HG02970 (cell line): ENCODE data around the gene OTOGL.
"Not testable (repeated sequence)": the region's sequence is repeated elsewhere in the genome, so short reads cannot be mapped to it uniquely, and the experiment has no call there.

Experiments used
- ATAC-seq: cut with Tn5 transposase; IDR thresholded peaks from one replicate; pipeline ENCODE4 v1.9.1; 2021; ENCODE audit warnings: mild to moderate bottlenecking, moderate library complexity, moderate number of reproducible peaks; ENCODE audit not compliant: unreplicated experiment, low FRiP score

The OTOGL gene, protein sequence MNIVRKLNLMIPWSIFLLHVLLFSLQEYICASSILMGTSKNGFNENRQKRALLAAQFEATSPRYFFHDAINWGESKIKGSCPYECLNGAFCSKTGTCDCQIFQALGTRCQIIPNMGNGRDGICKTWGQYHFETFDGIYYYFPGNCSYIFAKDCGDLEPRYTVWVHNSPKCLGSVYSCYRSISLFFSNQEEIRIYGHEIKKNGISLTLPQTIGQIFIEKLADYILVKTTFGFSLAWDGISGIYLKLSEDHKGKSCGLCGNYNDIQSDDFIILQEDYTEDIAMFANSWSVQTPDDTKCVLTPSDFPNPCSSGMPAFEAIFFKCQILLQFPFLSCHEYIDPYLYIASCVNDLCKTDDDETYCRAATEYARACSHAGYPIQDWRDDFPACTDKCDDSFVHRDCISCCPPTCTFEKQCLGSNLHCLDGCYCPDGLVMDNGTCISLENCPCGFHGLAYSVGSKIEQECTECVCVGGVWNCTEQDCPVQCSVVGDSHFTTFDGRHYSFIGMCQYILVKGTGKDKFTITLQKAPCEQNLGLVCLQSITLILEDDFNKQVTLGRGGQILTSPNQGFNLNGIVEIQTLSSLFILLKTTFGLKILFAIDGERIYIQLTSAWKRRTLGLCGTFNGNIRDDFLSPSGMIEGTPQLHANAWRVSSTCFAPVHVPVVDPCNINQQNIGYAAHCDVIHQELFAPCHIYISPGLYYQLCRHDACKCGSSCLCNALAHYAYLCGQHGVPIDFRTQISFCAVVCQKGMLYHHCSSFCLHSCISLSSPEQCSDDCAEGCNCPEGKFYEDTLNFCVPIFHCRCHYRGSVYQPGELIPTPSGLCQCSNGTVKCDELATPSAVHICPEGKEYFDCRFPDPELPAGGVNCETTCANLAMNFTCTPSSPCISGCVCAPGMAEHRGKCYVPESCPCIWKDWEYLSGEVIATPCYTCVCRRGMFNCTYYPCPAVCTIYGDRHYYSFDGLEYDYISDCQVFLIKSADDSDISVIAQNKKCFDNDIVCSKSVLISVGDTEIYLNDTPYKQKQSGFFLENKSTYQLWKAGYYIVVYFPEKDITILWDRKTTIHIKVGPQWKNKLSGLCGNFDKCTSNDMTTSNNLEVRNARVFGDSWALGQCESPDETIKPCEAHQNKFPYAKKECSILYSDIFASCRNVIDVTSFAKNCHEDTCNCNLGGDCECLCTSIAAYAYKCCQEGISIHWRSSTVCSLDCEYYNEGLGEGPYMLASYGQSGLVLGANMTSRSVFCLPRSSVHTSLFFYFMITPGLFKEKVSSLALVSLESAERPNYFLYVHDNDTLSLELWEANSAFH (N-terminal part only)

DNA sequence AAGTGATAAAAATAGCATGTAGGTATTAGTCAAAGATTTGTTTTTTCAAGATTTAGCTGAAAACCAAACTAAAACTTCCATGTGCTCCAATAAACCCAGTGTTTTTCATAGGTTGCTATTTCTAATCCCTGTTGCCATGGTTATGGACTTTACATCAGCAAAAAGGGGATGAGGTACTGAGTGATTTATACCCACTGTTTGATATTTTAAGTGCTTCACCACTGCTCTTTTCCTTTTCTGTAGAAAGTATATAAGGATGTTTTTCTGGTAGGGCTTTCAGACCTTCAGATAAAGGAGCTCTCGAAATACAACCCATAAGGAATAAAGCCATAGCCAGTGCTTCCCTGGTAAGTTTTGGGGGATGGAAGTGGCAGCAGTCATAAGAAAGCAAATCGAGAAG, at the start of gene OTOGL:
TSS of gene OTOGL (plus strand) at position 279 of the 400 bp plus-strand sequence. CDS start 109,895 bp downstream, outside the sequence.
- ATAC-seq = no peak

DNA sequence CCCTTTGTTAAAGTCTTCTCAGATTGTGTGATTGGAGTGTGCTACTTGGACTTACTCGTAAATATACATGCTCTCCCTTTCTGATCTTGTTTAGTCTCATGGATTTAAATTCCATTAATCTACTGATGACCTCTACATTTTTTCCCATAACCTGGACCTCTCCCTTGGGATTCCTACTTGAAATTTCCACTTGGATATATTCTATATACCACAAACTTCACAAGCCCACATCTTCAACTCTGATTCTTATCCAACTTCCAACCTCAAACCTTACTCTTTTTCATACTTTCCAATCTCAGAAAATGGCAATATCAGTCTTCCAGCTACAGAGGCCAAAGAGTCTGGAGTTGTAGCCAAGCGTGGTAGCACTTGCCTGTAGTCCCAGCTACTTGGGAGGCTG, 49.1 kb upstream of the OTOGL start:
- no peak for ATAC-seq

DNA sequence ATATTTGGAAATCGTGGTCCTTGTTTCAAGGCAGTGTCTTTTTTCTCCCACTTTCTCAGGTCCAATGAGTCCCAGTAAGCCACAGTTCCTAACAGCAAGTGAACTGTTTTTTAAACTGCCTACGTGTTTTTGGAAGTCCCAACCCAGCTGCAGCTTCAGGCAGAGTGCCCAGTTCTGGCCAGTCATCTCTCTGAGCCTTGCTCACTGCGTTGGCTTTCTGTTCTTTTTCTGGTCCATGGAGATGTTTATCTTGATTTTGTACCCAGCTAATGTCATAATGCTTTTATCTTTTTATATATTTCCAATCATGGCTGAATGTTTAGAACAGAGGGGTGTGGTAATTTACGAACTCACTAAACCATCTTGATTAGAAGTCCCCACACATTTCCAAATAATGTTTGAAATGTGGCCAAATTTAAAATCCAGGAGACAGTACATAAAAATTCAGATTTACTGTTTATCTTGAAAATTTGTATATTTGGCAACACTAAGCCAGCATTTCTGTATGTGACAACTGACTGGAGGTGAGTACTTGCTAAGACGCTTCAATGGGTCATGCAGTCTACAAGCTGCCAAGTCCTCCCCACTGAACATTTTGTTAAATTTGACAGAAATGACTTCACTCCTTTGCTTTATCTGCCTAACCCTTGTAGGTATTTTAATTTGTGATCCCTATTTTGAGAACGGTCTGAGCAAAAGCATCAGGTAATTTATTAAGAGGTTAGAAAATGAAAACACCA, 46.1 kb upstream of the OTOGL start:
- ATAC-seq = no peak

DNA sequence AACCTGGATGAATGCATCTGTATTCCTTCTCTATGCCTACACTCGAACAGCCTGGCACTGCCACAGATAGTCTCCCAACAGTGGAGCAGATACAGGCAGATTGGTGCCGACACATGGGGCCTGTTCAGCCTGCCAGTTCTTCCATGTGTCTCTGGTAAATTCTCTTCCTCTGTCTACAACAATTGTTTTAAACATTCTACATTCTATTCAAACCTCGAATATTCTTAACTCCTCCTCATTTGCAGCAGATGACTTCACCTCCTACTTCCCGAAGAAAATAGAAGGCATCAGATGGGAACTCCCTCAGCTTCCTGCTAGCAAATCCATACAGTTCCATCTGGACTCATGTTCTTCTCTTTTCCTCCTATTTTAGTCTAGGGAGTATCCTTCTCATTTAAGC, 43.1 kb upstream of the OTOGL start:
- no peak for ATAC-seq

DNA sequence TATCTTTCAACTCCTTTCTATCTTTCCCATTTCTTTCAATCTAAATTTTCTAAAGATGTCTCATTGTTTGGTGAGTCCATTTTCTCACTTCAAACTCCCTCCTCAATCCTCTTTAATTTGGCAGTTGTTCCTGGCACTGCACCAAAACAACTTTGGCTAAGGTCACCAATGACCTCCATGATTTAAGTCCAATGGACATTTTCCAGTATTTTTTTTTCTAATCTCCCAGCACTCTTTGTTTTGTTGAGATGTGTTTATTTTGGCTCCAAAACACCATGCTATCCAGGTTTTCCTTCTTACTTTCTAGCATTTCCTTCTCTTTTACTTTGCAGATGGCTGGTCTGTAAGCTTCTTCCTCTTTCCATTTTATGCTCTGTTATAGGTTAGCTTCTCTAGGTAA, 42.5 kb upstream of the OTOGL start:
- ATAC-seq = no peak

DNA sequence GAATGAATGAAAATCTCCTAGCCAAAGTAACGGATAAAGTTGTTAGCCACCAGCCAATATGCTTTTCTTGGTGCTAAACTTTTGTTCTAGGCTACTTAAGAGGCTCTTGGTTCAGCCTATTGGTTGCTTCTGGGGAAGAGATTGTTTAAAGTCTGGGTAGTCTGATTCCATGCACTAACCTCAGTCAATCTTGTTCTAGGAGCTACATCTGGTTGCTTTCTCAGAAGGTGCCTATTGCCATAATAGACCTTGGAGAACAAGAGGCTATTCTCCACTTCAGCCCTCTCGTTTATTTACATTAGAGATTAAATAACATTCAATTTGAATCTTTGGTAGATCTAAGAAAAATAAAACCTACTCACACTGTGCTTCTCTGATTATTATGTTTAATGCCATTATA, 40.8 kb upstream of the OTOGL start:
- no peak for ATAC-seq

DNA sequence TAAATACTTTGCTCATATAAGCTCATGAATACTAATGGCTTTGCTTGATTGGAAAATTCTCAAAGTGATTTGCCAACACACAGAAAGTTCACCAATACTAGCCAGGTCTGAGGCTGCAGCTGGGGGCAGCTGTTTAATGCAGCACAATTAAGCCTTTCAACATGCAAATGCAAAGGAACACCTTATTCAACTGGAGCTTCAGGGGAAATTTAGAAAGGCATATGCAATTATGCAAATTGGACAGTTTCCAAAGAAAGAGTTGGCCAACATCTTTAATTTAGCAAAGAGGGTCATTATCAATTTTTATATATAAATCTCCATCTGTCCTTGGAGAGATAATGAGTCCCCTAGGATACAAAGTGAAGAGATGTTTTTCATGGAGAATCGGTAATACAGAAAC, 40.2 kb upstream of the OTOGL start:
- no peak for ATAC-seq

DNA sequence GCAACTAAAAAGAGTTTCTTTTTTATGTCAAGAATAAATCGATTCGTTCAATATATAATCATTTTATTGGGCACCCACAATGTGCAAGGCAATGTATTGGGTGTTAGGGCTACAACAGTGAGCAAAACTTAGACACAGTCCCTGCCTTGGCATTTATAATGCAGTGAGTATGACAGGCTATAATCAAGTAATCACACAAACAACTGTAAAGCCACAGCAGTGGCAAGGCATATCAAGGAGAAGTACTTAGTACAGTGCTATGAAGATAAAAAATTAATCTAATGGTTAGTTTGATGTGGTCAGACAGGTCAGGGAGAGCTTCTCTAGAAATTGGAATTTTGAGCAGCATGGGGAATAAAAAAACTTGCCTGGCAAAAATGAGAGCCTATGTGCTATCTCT, 39.5 kb upstream of the OTOGL start:
- ATAC-seq = no peak

DNA sequence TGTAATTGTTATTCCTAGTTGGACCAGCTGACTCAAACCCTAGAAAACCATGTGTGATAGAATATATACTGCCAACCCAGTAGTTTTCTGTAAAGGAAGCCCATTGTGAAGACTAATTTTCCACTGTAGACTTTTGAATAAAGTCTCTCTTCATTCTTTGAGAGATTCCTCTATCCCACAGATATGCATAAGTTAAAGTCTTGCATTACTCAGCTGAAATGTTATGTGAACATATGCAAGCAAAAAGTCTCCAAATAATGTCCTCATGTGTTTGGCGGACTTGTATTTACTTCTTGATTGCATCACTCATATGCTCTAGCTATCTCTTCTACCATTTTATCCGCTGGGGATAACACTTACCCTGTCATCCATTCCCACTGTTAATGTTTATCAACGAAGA, 35.1 kb upstream of the OTOGL start:
- ATAC-seq = no peak

DNA sequence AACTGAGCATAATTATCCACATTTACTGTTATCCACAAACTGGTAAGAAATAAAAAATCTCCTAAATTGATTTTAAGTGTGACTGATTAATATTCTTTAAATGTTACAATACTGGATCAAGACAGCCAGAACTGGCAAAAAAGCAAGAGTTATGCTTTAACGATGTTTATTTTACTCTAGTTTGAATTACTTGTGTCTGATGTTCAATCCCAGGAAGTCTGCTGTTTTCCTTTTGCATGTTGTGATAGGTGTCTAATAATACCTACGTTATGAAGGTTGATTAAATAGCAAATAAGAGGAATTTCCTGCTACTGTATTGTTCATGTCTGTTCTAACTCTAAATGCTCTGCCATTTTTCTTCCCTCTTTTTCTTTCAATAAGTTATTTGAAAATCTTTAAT, 34.4 kb upstream of the OTOGL start:
- no peak for ATAC-seq

DNA sequence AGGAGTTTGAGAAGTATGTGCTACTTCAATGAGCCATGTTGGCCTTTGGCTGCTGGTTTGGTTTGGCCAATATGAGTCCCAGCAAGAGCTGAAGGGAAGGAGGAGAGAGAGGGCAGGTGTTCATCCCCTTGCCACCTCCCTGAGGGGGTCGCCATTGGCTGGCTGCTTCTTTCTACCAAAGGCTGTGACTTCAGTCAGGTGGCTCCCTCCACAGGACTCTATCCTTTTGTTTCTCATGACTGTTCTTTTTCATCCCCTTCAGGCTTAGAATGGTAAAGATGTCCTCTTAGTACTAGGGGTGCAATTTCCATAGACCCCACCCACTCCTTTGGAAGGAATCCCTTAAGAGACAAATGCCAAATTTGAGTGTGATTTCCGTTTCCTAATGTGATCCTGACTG, 31.2 kb upstream of the OTOGL start:
- no peak for ATAC-seq

DNA sequence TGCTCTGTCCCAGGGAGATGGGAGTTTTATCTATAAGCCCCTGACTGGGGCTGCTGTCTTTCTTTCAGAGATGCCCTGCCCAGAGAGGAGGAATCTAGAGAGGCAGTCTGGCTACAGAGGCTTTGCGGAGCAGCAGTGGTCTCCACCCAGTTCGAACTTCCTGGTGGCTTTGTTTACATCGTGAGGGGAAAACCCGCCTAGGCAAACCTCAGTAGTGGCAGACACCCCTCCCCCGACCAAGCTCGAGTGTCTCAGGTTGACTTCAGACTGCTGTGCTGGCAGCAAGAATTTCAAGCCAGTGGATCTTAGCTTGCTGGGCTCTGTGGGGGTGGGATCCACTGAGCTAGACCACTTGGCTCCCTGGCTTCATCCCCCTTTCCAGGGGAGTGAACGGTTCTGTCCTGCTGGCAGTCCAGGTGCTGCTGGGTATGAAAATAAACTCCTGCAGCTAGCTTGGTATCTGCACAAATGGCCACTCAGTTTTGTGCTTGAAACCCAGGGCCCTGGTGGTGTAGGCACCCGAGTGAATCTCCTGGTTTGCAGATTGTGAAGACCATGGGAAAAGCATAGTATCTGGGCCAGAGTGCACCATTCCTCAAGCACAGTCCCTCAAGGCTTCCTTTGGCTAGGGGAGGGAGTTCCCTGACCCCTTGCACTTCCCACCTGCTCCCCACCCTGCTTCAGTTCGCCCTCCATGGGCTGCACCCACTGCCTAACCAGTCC, 15.3 kb upstream of the OTOGL start:
- not testable (repeated sequence) for ATAC-seq

DNA sequence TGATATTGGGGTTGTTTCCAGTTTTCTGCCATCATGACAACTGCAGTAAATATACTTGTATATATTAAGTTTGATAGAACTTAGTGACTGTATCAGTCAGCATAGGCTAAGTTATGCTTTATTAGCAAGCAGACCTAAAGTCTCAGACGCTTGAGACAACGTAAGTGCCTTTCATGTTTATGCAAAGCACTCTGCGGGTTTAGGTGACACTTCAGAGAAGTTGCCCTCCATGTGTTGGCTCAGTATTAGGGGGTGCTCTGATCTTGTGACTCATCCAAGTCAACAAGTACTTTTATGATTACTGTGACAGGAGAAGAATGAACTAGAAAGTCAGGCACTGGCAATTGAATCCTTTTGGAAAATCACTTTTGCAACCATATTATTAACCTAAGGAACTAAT, 13.3 kb upstream of the OTOGL start:
- ATAC-seq = no peak

DNA sequence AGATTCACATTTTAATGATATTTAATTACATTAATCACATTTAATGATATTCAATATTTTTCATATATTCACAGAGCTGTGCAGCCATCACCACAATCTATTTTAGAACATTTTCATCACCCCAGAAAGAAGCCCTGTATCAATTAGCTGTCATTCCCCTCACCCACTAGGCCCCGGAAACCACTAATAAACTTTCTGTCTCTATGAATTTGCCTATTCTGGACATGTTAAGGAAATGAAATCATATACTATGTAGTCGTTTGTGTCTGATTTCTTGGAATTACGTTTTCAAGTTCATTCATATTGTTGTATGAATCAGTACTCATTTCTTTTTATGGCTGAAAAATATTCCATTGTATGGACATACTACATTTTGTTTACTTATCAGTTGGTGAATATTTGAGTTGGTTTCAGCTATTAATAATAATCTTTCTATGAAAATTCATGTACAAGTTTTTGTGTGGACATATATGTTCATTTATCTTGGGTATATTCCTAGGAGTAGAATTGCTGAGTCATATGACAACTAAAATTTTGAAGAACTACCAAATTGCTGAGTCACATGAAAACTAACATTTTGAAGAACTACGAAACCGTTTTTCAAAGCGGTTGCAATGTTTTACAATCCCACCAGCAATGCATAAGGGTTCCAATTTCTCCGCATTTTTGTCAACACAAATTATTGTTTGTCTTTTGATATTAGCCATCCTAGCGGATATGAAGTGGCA, 11.7 kb upstream of the OTOGL start:
- ATAC-seq = no peak

DNA sequence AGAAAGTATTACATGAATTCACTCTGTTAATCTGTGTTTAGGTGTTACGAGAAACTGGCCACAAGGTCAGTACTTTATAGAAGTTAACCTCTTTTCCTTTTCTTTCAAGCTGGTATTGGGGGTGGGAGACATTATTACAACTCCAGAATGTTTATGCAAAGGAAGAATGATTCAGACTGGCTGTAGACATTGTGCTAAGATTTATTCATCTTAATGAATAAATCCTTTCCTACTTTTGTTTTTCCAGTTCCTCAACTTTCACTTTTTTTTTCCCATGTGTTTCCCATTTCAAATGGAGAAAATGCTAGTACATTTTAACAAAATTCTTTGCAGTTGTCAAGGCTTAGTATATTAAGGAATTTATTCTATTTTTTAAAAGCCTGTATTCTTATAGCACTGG, 1.3 kb downstream of the OTOGL start:
- ATAC-seq = no peak

DNA sequence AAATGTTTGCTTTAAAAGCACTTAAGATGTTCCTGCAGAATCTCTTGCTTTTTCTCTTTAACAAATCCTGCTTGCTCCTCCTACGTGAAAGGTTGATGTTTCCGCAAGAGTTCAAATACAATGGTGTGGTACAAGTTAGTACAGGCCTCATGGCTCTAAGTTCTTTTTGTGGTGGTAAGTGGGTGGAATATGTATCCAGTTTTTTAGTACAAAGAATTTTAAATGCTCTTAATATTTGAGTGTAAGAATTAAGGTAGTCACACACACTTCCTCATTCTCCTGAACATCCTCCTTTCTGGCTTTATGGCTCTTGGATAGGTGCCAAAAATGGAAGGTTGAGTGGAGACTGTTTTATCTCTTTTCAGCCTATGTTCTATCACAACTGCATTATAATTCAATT, 1.8 kb downstream of the OTOGL start:
- no peak for ATAC-seq

DNA sequence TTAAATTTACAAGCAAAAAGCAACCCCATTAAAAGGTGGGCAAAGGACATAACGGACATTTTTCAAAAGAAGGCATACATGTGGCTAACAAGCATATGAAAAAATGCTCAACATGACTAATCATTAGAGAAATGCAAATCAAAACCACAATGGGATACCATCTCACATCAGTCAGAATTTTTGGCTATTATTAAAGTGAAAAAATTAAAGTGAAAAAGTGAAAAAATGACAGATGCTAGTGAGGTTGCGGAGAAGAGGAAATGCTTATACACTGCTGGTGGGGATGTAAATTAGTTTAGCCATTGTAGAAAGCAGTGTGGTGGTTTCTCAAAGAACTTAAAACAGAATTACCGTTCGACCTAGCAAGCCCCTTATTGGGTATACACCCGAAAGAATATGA, 7.9 kb downstream of the OTOGL start:
- ATAC-seq = no peak

DNA sequence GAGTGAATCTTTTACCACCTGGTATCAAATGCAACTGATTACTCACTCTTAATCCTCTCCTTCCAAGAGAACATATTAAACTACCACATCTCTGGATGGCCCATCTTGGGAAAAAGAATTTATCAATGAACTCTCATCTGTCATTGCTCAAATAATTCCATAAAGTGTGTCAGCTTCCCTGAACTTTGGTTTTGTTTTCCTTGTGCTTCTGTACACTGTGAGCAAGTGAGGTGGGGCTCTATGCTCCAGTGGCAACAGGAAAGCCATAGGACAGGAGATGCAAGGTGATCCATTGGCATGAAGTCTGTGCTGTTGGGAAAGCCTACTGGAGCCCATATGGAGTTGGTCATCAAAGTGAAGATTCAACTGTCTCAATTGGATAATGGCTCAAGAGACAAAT, 17.4 kb downstream of the OTOGL start:
- no peak for ATAC-seq
